ENCODE results near the gene SLC5A3.

The SLC5A3 gene

GRCh38 chr21:34073032-34073748 lies at the start of gene SLC5A3, which contains the start of gene MRPS6:
TSS of gene SLC5A3 (plus strand) at chr21:34073578. CDS start at chr21:34095199, 21,621 bp downstream.
TSS of gene MRPS6 (plus strand) at chr21:34073578. CDS start at chr21:34073701, 123 bp downstream.
- DNase-seq = peak; percentile 92

GRCh38 chr21:34023691-34024373 lies 49.5 kb upstream of the SLC5A3 start:
- no peak for DNase-seq

- no peak for DNase-seq
These were observed 49.0 kb upstream of the SLC5A3 start for GRCh38 chr21:34024374-34024693.

- DNase-seq = no peak
These were observed 45.5 kb upstream of the SLC5A3 start for GRCh38 chr21:34027721-34028461.

- peak; percentile 84 for DNase-seq
These were observed 43.4 kb upstream of the SLC5A3 start for GRCh38 chr21:34029743-34030528.

- peak; percentile 14 for DNase-seq
These were observed 41.5 kb upstream of the SLC5A3 start for GRCh38 chr21:34031835-34032370.

- peak; percentile 5 for DNase-seq
These were observed 38.9 kb upstream of the SLC5A3 start for GRCh38 chr21:34034369-34035014.

- no peak for DNase-seq
These were observed 37.6 kb upstream of the SLC5A3 start for GRCh38 chr21:34035619-34036354.

- no peak for DNase-seq
These were observed 36.2 kb upstream of the SLC5A3 start for GRCh38 chr21:34037009-34037795.

- peak; percentile 19 for DNase-seq
These were observed 33.5 kb upstream of the SLC5A3 start for GRCh38 chr21:34039678-34040382.

GRCh38 chr21:34042735-34043134 lies 30.6 kb upstream of the SLC5A3 start:
- no peak for DNase-seq

GRCh38 chr21:34043333-34043732 lies 30.0 kb upstream of the SLC5A3 start:
- no peak for DNase-seq

GRCh38 chr21:34046917-34047316 lies 26.5 kb upstream of the SLC5A3 start:
- no peak for DNase-seq

GRCh38 chr21:34047835-34048234 lies 25.5 kb upstream of the SLC5A3 start:
- DNase-seq = no peak

- DNase-seq = no peak
These were observed 21.2 kb upstream of the SLC5A3 start for GRCh38 chr21:34052171-34052570.

GRCh38 chr21:34054259-34054658 lies 19.1 kb upstream of the SLC5A3 start:
- no peak for DNase-seq

GRCh38 chr21:34055615-34056014 lies 17.8 kb upstream of the SLC5A3 start:
- DNase-seq = no peak

- peak; percentile 47 for DNase-seq
These were observed 11.4 kb upstream of the SLC5A3 start for GRCh38 chr21:34061983-34062382.

- no peak for DNase-seq
These were observed 8.4 kb upstream of the SLC5A3 start for GRCh38 chr21:34065027-34065426.

GRCh38 chr21:34071683-34072082 lies 1.7 kb upstream of the SLC5A3 start:
- no peak for DNase-seq
